HG02938 (cell line): ENCODE results near the gene SLAMF7.
"Not testable (repeated sequence)": the region's sequence is repeated elsewhere in the genome, so short reads cannot be mapped to it uniquely, and the experiment has no call there.

Source experiments
- ATAC-seq: cut with Tn5 transposase; IDR thresholded peaks from one replicate; pipeline ENCODE4 v1.9.1; 2021; ENCODE audit warnings: mild to moderate bottlenecking, moderate library complexity; ENCODE audit not compliant: unreplicated experiment

Gene SLAMF7

GRCh38 chr1:160772331-160772730 lies 33.3 kb downstream of the SLAMF7 start:
- ATAC-seq: no peak

DNA sequence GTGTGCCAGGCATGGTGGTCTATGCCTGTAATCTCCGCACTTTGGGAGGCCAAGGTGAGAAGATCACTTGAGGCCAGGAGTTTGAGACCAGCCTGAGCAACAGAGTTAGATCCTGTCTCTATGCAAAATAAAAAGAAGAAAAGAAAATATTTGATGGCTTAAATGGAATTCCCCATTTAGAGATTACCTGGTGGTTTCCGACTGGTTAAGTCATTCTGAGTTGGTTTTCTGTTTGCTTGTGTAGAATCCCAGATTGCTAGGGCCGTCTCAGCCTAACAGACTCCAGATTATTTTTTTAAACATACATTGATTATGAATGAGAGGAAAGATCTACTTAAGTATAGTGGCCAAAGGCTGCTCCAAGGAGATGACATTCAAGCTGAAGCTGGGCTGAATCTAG lies 34.0 kb downstream of the SLAMF7 start:
- no peak for ATAC-seq

DNA sequence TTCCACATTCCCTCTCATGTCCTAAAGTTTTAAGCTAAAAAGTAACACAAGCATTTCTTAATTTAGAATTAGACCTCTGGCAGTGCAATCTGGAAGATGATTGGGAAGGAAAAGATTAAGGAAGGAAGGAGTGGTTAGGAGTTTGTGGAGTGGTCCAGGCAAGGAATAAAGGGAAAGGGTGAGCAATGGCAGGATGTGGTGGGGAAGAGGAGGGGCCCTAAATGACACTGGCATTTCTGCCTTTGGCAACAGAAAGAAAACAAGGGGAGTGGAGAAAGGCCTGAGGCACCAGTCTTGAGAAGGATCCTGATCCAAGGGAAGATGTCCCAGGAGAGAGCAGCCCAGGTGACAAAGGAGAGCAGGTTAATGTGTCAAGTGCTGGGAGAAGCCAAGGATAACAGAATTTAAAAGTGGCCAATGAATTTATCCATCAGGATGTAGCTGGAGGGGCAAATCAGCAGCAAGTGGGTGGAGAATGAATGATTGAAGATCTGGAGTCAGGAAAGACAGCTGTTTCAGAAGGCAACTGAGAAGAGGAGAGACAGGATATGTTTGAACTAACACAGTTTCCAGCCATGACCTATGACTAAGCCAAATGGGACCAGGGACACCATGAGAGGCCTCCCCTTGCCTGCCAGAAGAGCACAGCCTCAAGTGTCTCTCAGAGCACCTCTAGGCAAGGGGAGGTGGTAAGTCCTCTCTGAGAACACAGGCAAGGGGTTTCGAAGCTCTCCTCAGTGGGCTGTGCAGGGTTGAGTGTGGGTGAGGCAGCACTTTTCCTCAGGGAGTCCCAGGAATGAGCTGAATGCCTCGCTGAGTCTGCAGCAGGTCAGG lies 36.1 kb downstream of the SLAMF7 start:
- ATAC-seq: no peak

DNA sequence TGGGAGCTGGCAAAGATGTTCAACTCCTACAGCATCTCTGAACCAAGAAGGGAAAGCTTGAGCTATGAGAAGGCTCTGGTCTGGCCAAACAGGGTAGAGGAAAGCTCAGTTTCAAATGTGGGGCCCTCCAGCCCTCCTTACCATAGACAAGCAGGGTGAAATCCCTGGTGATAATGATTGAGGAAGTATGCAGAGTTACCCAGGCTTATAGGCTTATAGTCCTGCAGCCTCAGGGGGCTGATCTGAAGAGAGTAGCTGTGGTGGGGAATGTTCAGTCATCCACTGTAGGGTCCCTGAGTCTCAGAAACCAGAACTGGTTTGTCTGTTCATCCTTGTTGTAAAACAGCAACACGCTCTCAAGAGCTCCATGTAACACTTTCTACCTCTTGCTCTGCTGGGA lies 37.1 kb downstream of the SLAMF7 start:
- ATAC-seq: no peak

GRCh38 chr1:160777486-160778089 lies 38.5 kb downstream of the SLAMF7 start:
- no peak for ATAC-seq

DNA sequence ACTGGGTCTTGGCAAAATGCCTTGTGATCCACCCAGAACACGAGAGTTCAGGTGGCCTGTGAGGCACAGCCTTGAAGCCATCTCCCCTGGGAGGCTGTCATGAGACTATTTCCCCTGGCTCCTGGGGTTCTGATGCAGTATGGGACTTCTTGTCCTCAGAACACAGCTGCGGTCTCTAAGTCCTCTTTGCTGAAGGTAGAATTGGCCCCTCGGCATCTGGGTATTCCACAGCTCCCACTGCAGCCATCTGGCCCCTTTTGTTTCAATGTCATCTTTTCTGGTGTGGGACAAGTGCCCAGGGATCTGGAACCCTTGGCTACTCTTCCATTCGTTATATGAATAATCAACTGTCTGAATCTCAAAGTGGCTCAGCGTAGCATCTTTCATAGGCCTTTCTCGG lies 39.9 kb downstream of the SLAMF7 start:
- no peak for ATAC-seq

- no peak for ATAC-seq
Observed at GRCh38 chr1:160779626-160780397, 40.8 kb downstream of the SLAMF7 start.

- no peak for ATAC-seq
Observed at GRCh38 chr1:160780398-160780755, 41.3 kb downstream of the SLAMF7 start.

GRCh38 chr1:160781186-160781766 lies 42.2 kb downstream of the SLAMF7 start:
- no peak for ATAC-seq

GRCh38 chr1:160781914-160782689 lies 43.1 kb downstream of the SLAMF7 start:
- ATAC-seq: peak; percentile 67

DNA sequence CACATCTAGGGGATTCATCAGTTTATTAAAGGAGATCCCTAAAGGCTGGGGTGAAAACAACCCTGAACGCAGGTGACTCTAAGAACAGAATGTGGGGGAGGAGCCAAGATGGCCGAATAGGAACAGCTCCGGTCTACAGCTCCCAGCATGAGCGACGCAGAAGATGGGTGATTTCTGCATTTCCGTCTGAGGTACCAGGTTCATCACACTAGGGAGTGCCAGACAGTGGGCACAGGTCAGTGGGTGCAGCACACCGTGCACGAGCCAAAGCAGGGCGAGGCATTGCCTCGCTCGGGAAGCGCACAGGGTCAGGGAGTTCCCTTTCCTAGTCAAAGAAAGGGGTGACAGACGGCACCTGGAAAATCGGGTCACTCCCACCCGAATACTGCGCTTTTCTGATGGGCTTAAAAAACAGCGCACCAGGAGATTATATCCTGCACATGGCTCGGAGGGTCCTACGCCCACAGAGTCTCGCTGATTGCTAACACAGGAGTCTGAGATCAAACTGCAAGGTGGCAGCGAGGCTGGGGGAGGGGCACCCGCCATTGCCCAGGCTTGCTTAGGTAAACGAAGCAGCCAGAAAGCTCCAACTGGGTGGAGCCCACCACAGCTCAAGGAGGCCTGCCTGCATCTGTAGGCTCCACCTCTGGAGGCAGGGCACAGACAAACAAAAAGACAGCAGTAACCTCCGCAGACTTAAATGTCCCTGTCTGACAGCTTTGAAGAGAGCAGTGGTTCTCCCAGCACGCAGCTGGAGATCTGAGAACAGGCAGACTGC lies 44.1 kb downstream of the SLAMF7 start:
- ATAC-seq: not testable (repeated sequence)

DNA sequence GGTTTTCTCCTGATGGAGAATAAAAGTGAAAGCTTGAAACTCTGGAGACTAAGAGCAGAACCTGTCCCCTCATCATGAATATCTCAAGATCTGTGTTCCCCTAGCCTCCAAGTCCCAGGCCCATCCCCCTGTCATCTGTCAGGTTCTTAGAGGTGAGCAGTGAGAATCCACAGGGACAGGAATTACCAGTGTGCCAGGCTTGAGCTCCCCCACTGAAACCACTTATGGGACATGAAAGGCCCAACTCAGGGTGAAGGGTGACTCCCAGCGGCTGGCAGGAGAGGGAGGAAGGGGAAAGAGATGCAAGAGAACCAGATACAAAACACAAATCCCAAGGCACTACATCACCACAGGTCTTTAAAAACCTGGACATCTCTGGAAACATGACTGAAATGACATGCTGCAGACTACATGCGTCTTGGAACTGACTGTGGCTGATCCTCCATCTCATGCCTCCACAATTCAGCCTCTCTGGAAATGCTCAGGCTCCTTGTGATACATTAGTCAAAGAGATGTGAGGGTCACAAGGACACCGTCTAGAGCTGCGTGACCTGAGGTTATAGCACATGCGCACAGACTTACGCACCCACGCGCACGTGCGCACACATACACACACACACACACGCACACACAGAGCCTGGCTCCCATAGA lies 50.1 kb downstream of the SLAMF7 start:
- no peak for ATAC-seq

DNA sequence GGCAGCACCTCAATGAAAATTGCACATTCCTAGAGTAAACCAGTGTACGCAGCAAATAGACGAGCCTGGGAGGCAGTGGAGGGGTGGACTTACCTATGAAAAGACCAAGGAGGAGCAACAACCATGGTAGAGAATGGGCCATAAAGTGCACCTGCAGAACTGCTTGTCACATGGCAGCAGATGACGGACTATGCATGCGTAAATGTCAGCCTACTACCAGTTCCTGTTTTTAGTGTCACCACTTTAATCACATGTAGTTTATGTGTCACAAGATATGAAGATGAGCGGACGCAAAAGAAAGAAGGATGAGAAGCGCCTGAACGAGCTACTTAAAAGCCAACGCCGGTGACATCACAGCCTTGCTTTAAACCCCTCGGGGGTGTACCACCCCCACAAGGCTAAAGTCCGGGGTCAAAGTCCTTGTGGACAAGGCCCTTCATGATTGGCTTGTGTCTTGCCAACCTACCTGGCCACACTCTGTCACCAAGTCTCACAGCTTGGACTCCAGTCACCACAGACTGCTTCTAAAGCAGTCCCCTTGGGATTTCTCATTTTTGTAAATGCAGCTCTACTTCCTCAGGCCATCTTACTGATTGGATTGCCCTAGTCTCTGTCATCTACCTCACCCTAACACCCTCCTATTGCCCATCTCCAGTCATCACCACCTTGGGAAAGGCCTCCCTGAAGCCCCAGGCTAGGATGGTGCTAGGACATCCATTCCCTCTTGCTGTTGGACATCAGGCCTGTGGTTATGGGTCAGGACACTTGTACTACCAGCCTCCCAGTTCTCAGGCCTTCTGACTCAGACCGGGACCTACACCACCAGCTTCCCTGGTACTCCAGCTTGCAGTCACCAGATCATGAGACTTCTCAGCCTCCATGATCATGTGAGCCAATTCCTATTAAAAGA lies 50.9 kb downstream of the SLAMF7 start:
- peak; percentile 86 for ATAC-seq

DNA sequence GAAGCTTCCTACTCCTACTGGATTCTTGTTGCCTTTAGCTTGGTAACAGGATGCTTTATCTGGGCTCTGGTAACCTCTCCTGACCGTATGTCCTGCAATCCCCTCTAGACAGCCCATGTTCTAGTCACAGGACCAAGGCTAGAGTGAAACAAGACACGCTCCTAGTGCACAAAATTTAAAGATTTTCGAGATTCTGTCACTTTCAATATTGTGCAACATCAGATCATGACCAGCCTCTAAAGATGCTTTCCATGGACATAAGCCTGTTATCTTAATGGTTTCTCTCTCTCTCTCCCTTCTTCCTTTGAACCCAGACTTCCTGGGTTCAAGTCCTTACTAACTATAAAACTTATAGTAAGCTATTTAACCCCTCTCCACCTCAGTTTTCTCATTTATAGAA lies 55.3 kb downstream of the SLAMF7 start:
- ATAC-seq: no peak

DNA sequence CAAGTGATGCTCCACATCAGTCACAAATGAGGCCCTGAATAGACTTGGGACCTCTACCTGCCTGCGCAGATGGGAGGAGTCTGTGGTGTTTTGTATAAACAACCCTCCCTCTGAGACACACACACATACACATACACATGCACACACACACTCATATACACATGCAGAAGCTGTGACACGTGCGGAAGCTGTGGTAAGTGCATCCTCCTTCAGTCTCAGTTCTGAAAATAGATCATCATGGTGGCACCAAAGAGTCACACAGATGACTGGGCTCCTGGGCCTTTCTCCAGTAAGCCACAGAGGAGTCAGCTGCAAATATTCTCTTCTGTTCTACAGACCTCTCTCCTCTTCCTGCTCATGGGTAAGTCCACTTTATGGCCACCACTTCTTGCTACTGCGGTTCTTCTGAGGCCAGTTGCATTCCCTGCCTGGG lies 56.9 kb downstream of the SLAMF7 start, which contains the start of gene LY9:
Gene LY9, plus strand, starts transcription at position 224 of the 433 bp plus-strand sequence. Its CDS starts 14 bp downstream, at position 238.
- peak; percentile 86 for ATAC-seq

DNA sequence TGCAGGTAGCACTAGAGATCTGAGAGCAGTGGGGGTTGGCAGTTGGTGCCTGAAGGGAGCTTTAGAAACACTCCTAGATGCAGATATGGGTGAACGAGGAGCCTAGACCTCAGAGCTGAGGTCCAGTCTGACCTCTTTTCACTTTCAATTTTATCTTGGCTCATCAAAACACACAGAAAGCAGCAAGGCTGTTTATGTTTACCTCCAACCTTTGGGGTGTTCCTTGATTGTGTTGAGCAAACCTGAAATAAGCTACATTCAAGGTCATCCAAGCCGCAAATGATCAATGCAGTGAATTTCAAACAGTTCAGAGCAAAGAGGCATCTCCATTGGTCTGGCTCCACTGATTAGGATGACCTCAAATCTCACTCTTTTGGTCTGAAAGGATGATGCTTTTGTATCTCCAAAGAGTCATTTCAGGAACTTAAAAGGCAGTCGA lies 58.2 kb downstream of the SLAMF7 start:
- no peak for ATAC-seq

DNA sequence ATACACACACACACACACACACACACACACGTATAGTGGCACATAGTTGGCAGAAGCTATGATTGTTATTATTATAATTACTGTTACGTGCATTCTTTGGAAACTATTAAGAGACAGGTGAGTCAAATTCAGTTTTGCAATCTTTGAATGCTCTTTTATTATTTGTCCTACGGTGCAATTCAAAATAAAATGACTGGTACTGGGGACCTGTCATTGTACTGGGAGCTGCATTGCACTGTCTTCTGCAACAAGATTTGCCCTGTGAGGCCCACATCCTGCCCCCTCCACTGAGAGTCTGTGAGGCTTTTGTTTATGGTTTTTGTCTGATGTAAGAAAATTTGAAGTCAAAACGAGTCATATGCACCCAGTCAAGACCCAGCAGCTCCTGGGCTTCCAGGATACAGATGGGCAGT lies 58.8 kb downstream of the SLAMF7 start:
- no peak for ATAC-seq

GRCh38 chr1:160798439-160798838 lies 59.4 kb downstream of the SLAMF7 start:
- no peak for ATAC-seq
